Endothelial cell of umbilical vein (primary cell): ENCODE measurements around the gene TET1.

Experiments
- EZH2 ChIP-seq: IDR thresholded peaks from 2 replicates; pipeline ENCODE4 v1.6.1; 2012; ENCODE audit warnings: borderline replicate concordance, low read depth, mild to moderate bottlenecking, moderate library complexity, low read length, inconsistent platforms; ENCODE audit not compliant: severe bottlenecking
- GATA2 ChIP-seq: IDR thresholded peaks from 2 replicates; pipeline ENCODE4 v1.7.0; 2011; ENCODE audit warnings: low read depth, mild to moderate bottlenecking, moderate library complexity, mixed read lengths, low read length; ENCODE audit not compliant: insufficient read length, insufficient read depth
- POLR2A ChIP-seq: IDR thresholded peaks from 2 replicates; pipeline ENCODE4 v1.6.1; 2012; ENCODE audit warnings: low read depth, mild to moderate bottlenecking, control low read depth, low read length
- POLR2AphosphoS5 ChIP-seq: IDR thresholded peaks from 2 replicates; pipeline ENCODE4 v1.6.1; 2012; ENCODE audit warnings: low read depth, mild to moderate bottlenecking, control low read depth, low read length, moderate library complexity; ENCODE audit not compliant: insufficient read depth
- TF ChIP-seq, protein P1 (sequence below), 2 donors: IDR thresholded peaks; 1 replicate in 1 of 2; 2 replicates in 1 of 2; pipeline ENCODE4 v1.5.1; 2011; ENCODE audit warnings: low read length in 2 of 2, mild to moderate bottlenecking in 2 of 2, moderate library complexity in 2 of 2, control low read depth in 1 of 2, inconsistent platforms in 1 of 2, low read depth in 1 of 2; ENCODE audit not compliant: insufficient read depth in 1 of 2; ENCODE audit errors: extremely low read depth in 1 of 2

GRCh38 chr10:68727146-68727545, 167.0 kb downstream of the TET1 start:
- TF ChIP-seq POLR2AphosphoS5, result no peak
- no peak for TF ChIP-seq POLR2A
- TF ChIP-seq, protein P1, sequence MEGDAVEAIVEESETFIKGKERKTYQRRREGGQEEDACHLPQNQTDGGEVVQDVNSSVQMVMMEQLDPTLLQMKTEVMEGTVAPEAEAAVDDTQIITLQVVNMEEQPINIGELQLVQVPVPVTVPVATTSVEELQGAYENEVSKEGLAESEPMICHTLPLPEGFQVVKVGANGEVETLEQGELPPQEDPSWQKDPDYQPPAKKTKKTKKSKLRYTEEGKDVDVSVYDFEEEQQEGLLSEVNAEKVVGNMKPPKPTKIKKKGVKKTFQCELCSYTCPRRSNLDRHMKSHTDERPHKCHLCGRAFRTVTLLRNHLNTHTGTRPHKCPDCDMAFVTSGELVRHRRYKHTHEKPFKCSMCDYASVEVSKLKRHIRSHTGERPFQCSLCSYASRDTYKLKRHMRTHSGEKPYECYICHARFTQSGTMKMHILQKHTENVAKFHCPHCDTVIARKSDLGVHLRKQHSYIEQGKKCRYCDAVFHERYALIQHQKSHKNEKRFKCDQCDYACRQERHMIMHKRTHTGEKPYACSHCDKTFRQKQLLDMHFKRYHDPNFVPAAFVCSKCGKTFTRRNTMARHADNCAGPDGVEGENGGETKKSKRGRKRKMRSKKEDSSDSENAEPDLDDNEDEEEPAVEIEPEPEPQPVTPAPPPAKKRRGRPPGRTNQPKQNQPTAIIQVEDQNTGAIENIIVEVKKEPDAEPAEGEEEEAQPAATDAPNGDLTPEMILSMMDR (IDR thresholded peaks at IDR 0.05; ENCODE audit: extremely low read depth in 1 of 2, insufficient read depth in 1 of 2, low read depth in 1 of 2, low read length in 2 of 2), result no peak
- no peak for TF ChIP-seq EZH2
- no peak for TF ChIP-seq GATA2
